GM12872 (cell line): Measurements from ENCODE around the gene SHROOM3.

Experiments
- CTCF ChIP-seq: IDR thresholded peaks from 3 replicates; pipeline ENCODE4 v1.5.1; 2011; ENCODE audit warnings: low read depth, mild to moderate bottlenecking, low read length, moderate library complexity; ENCODE audit not compliant: insufficient read depth

SHROOM3 gene

GRCh38 chr4:76640353-76640910, 205.4 kb downstream of the SHROOM3 start:
- TF ChIP-seq CTCF, result no peak

- TF ChIP-seq CTCF, result no peak
Measured at GRCh38 chr4:76641351-76641750, 206.3 kb downstream of the SHROOM3 start.

GRCh38 chr4:76641758-76642157, 206.7 kb downstream of the SHROOM3 start:
- no peak for TF ChIP-seq CTCF

GRCh38 chr4:76644831-76645485, 209.9 kb downstream of the SHROOM3 start:
- TF ChIP-seq CTCF, result no peak

- no peak for TF ChIP-seq CTCF
Measured at GRCh38 chr4:76649086-76649485, 214.1 kb downstream of the SHROOM3 start.

- no peak for TF ChIP-seq CTCF
Measured at GRCh38 chr4:76651616-76652015, 216.6 kb downstream of the SHROOM3 start.

GRCh38 chr4:76652389-76652788, 217.4 kb downstream of the SHROOM3 start:
- no peak for TF ChIP-seq CTCF
